GM21423 (cell line): ENCODE measurements around the gene KIF24.
"Not testable (repeated sequence)": the region's sequence is repeated elsewhere in the genome, so short reads cannot be mapped to it uniquely, and the experiment has no call there.

Experiments used
- ATAC-seq: cut with Tn5 transposase; IDR thresholded peaks from one replicate; pipeline ENCODE4 v1.9.1; 2021; ENCODE audit warnings: mild to moderate bottlenecking, moderate library complexity; ENCODE audit not compliant: unreplicated experiment

The KIF24 gene

DNA sequence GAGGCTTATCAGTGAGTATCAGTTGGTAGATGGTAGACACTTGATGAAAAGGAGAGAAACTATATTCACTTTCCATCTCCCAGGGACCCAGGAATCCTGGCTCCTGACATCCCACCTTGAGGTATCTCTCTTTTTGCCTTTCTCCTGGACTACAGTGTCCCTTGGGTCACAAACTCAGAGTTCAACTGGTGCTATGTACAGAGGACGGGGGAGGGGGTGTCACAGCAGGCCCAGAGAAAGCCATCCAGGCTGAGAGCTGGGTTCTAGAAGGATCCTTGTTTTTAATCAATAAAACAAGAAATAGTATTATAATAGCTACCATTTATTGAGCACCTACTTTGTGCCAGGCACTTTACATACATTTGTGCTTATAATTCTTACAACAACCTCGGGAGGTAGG lies 37.3 kb upstream of the KIF24 start:
- ATAC-seq = no peak

- ATAC-seq = no peak
These were observed 36.2 kb upstream of the KIF24 start for GRCh38 chr9:34365282-34365681.

DNA sequence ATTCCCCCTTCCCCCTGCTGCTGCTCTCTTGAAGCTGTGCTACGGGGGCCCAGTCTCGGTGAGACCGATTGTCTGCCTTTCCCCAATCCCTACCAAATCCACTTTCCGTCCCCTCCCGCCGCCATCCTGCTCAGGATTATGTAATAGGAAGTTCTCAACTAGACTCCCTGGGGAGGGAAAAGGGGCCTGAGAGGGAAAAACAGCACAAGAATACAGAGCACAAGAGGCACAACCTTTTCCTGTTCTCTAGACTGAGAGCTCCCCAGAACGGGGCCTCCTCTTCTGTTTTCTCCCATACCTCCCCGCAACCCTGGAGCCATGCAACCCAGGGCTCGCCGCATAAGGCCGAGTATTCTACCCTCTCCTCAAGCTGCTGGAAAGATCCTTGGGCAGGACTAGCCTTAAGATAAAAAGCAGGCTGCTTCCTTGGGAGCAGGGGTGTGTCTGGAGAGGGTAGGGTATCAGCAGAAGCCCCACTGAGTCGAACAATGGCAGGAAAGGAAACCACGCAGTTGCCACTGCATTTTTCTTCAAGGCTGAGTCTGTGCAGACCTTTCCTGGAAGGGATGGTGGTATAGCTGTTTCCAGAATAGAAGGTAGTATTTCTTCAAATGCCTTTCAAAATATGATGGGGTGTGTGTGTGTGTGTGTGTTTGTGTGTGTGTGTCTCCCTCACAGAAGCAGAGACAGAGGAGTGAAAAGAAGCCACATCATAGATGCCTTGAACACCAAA lies 34.7 kb upstream of the KIF24 start:
- no peak for ATAC-seq

DNA sequence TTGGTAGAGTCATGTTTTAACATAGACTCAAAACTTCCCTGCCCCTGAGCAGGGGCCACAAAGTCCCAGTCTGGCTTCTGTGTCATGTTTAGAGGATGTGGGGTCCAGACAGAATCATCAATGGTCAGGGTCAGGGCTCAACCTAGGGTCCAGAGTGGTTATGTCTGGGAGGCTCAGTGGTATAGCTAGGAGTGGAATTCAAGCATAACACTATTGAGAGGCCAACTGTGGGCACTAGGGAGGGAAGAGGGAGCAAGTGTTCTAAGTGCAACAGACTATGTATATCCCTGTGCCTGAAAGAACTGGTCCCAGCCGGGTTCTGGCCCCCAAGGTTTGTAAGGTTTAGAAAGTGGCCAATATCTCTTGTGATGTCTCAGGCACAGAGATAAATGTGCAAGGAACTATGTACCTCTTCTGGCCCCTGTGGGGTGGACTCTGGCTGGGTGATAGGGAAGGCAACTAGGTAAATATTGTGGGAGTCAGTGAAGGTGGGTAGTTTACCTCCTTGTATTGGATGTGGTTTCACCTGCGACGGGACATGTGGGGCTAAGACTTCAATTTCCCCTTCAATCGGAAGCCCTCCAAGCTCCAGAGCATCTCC lies 33.6 kb upstream of the KIF24 start:
- no peak for ATAC-seq

GRCh38 chr9:34352957-34353356 lies 23.9 kb upstream of the KIF24 start:
- ATAC-seq = not testable (repeated sequence)

- ATAC-seq = not testable (repeated sequence)
These were observed 23.1 kb upstream of the KIF24 start for GRCh38 chr9:34352122-34352652.

DNA sequence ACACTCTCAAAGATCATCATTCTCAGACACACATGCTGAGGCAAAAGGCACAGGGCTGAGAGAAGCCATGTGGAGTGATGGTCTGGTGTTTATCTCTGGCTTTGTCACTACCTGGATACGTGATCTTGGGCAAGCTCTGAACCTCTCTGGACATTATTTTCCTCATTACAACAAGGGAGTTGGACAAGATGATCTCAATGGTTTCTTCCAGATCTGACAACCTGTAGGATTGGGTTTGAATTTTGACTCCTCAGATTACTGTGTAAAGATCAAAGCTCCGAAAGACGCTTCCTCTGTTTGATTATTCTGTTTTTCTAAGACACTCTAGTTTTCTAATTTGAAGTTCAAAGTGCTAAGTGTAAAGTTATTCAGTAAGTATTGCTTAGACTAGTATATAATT lies 20.3 kb upstream of the KIF24 start:
- ATAC-seq = no peak

DNA sequence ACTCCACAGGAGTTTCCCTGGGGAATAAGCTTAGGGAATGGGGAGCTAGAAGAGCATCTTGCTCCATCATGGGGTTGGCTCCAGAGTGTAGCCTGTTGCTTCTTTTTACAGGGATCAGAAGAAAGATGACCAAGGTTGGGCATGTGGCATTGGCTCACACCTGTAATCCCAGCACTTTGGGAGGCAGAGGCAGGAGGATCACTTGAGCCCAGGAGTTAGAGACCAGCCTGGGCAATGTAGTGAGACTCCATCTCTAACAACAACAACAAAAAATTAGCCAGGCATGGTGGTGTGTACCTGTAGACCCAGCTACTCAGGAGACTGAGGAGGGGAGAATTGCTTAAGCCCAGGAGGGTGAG lies 18.7 kb upstream of the KIF24 start:
- ATAC-seq = no peak

DNA sequence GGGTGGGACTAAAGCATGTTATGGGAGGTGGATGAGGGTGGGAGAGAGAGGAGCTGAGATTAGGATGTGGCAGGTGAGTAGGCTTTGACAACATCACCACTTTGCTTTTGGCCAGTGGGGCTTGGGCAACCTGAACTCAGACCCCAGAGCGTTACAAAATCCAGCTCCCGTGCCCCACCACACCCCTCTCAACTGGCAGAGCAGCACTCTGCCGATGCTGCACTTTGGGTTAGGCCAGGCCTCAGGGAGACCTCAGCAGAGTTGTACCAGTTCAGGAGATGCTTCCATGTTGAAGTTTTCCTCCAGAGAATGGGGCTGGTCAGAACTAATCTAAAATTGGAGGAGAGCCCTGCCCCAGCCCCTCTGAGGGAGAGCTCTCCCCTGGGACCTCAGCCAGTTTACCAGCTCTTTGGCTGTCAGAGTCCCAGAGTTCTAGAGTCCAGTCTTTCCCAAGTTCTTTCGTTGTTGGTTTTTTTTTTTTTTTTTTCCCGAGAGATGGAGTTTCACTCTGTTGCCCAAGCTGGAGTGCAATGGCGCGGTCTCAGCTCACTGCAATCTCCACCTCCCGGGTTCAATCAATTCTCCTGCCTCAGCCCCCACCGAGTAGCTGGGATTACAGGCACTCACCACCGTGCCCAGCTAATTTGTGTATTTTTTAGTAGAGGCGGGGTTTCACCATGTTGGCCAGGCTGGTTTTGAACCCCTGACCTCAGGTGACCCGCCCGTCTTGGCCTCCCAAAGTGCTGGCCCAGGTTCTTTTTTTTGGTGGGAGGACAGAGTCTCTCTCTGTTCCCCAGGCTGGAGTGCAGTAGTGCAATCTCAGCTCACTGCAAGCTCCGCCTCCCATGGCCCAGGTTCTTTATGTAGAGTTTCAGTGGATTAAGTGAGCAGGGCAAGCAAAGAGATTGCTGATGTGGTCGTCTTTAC lies 18.1 kb upstream of the KIF24 start:
- ATAC-seq = no peak

DNA sequence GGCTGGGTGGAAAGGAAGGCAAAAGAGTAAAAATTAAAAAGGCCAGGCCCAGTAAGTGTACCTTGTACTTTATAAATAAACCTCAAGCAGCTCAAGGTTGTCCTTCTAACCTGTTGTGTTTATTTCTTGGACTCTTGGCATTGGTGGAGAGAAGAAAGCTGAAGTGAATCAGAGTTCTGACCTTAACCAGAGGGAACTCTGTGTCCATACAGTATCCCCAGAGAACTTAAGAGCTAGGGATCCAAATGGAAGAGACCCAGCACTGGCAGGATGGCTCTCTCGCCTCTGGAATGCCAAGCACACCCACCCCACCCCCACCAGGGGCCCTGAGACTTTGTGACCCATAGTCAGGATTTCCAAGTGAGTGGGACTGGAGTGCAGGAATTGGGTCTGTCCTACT lies 14.5 kb upstream of the KIF24 start:
- no peak for ATAC-seq

- no peak for ATAC-seq
These were observed 14.0 kb upstream of the KIF24 start for GRCh38 chr9:34343090-34343489.

- no peak for ATAC-seq
These were observed 12.7 kb upstream of the KIF24 start for GRCh38 chr9:34341659-34342295.

GRCh38 chr9:34338665-34339385 lies 9.8 kb upstream of the KIF24 start:
- ATAC-seq = no peak

DNA sequence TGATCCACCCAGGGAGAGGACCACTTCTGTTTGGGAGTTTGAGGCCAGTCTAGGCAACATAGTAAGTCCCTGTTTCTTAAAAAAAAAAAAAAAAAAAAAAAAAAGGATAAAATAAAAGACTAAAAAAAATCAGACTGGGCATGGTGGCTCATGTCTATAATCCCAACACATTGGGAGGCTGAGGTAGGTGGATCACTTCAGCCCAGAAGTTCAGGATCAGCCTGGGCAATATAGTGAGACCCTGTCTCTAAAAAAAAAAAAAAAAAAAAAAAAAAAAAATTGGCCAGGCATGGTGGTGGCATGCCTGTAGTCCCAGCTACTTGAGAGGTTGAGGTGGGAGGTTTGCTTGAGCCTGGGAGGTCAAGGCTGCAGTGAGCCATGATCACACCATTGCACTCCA lies 9.0 kb upstream of the KIF24 start:
- not testable (repeated sequence) for ATAC-seq

- ATAC-seq = no peak
These were observed 8.3 kb upstream of the KIF24 start for GRCh38 chr9:34337403-34337802.

GRCh38 chr9:34335376-34335775 lies 6.3 kb upstream of the KIF24 start:
- ATAC-seq = no peak

- no peak for ATAC-seq
These were observed 5.8 kb upstream of the KIF24 start for GRCh38 chr9:34334916-34335315.

DNA sequence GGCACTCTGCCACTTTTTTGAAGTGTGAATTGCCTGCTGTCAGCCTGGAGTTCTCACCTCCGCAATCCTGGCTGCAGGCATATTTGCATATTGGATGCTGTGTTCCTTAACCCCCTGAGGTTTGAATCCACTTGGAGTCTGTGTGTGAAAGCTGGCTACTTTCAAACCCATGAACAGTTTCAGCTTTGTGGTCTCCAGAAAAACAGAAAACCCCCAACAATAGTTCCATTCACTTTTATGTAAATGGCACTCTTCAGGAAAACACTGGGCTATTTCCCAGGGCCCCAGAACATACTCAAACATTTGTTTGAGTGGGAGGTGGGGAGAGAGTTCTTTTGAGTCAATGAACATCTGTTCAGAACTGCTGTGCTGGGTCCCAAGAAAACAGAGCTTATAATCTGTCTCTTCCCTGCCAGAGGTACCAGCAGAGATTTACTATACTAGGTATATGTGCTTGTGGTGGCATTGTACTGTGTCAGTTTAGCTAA lies 5.3 kb upstream of the KIF24 start:
- ATAC-seq = no peak

DNA sequence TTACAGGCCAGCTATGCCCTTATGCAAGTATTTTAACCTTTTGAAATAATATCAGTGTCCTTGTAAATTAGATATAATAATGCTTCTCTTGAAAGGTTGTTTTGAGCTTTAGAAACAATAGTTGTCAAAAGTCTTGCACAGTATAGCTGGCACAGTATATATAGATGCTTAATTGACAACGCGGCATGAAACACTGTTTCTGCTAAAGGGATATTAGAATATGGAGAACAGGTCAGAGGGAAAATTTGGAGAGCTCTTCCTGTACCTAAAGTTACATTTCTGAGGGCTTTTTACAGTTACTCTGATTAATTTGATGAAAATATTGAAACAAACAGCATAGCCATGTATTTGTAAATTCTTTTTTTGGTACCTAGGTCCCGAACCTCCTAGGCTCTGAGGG lies 4.8 kb upstream of the KIF24 start:
- no peak for ATAC-seq
